Upper lobe of right lung (tissue), 1 donor: ENCODE results near the gene GXYLT2. TPM values are rescaled to one million over a fixed set of nuclear protein-coding genes. Genes with fewer than 3 reads are reported as not detected.
A peak's percentile ranks its signal among the peaks of the same experiment; 100 is the strongest.

Experiments
- ATAC-seq: fragments of 200-7000 bp; cut with Tn5 transposase; one replicate; pipeline ENCODE4 v1.9.1; 2020; ENCODE audit warnings: mild to moderate bottlenecking, moderate library complexity
- DNase-seq: peaks from one replicate; pipeline ENCODE4 v3.0.0-alpha.2; 2020
- H3K27ac ChIP-seq: fragments of 200-600 bp; one replicate; pipeline ENCODE4 v1.8.0; 2022
- H3K27me3 ChIP-seq: fragments of 200-600 bp; one replicate; pipeline ENCODE4 v1.8.0; 2022; ENCODE audit warnings: mild to moderate bottlenecking
- H3K36me3 ChIP-seq: fragments of 200-600 bp; one replicate; pipeline ENCODE4 v1.8.0; 2022
- H3K4me1 ChIP-seq: fragments of 200-600 bp; one replicate; pipeline ENCODE4 v1.8.0; 2022
- H3K4me3 ChIP-seq: fragments of 200-600 bp; one replicate; pipeline ENCODE4 v1.8.0; 2022; ENCODE audit warnings: mild to moderate bottlenecking
- H3K9me3 ChIP-seq: fragments of 200-600 bp; one replicate; pipeline ENCODE4 v1.8.0; 2022
- CTCF ChIP-seq: fragments of 200-600 bp; IDR thresholded peaks from one replicate; pipeline ENCODE4 v1.8.0; 2022; ENCODE audit warnings: antibody characterized with exemption
- intact Hi-C: fragments of 100-400 bp; cut with DNase I; formaldehyde crosslinking; loops from one replicate; pipeline ENCODE4 v1.11.0; 2022
- total RNA-seq: library from RNA; stranded (reverse); fragmentation: NEBNext Ultra II Directional; extraction: Animal tissue kit (Norgen Biotek cat#: 25700); gene quantifications from one replicate; pipeline ENCODE4 v1.2.1, GENCODE V29; 2021
- donor health status: DM: no; HTN: yes; CAD: no; lungs with severe emphysema.

Gene GXYLT2
- total RNA-seq, 1 donor from 2014 or later = 8.4 TPM

- intact Hi-C loops = no loop called here
- Histone ChIP-seq H3K4me3 (no peak overlapping the region), H3K27me3 (no peaks in the 10 kb centered on the region), H3K27ac (no peak overlapping the region), H3K9me3 (no peaks in the 10 kb centered on the region), H3K4me1 (no peaks in the 10 kb centered on the region), H3K36me3 (no peaks in the 10 kb centered on the region)
- DNase-seq = no peak
- no peak for TF ChIP-seq CTCF
- no peak for ATAC-seq
These were observed 25.3 kb upstream of the GXYLT2 start for GRCh38 chr3:72862314-72863090.

DNA sequence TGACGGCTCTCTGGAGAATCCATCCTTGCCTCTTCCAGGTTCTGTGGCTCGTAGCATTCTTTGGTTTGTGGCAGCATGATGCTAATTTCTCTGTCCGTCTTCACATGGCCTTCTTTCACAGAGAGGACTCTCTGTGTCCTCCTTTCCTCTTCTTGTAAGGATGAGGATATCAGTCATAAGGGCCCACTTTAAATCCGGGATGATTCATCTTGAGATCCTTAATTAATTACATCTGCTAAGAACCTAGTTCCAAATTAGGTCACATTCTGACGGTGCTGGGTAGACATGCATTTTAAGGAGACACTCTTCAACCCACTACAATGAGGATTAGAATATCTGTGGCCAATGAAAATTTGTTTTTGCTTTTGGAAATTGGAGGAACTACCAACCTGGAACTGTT, 15.7 kb upstream of the GXYLT2 start:
- no peak for TF ChIP-seq CTCF
- Histone ChIP-seq H3K27me3 (peaks cover 4% of the 10 kb centered on the region), H3K9me3 (no peaks in the 10 kb centered on the region), H3K27ac (no peak overlapping the region), H3K4me1 (no peaks in the 10 kb centered on the region), H3K36me3 (no peaks in the 10 kb centered on the region), H3K4me3 (no peak overlapping the region)
- ATAC-seq = no peak
- no peak for DNase-seq
- intact Hi-C loops = no loop called here

GRCh38 chr3:72887343-72887704, 522 bp upstream of the GXYLT2 start:
- peak overlapping the region; percentile 46 for H3K4me3 ChIP-seq
- ATAC-seq = no peak
- H3K36me3 ChIP-seq = no peaks in the 10 kb centered on the region
- no peak for DNase-seq
- peaks cover 7% of the 10 kb centered on the region for H3K4me1 ChIP-seq
- no peak overlapping the region for H3K27ac ChIP-seq
- intact Hi-C loops = no loop called here
- TF ChIP-seq CTCF = no peak
- no peaks in the 10 kb centered on the region for H3K9me3 ChIP-seq
- H3K27me3 ChIP-seq = peaks cover 5% of the 10 kb centered on the region

GRCh38 chr3:72888546-72889309, 882 bp downstream of the GXYLT2 start:
- H3K27ac ChIP-seq = peak overlapping the region; percentile 3
- no peaks in the 10 kb centered on the region for H3K9me3 ChIP-seq
- intact Hi-C loops = no loop called here
- no peak for TF ChIP-seq CTCF
- H3K4me1 ChIP-seq = peaks cover 7% of the 10 kb centered on the region
- ATAC-seq (no peak), DNase-seq (no peak)
- H3K36me3 ChIP-seq = no peaks in the 10 kb centered on the region
- H3K4me3 ChIP-seq = peak overlapping the region; percentile 41
- H3K27me3 ChIP-seq = peaks cover 5% of the 10 kb centered on the region

DNA sequence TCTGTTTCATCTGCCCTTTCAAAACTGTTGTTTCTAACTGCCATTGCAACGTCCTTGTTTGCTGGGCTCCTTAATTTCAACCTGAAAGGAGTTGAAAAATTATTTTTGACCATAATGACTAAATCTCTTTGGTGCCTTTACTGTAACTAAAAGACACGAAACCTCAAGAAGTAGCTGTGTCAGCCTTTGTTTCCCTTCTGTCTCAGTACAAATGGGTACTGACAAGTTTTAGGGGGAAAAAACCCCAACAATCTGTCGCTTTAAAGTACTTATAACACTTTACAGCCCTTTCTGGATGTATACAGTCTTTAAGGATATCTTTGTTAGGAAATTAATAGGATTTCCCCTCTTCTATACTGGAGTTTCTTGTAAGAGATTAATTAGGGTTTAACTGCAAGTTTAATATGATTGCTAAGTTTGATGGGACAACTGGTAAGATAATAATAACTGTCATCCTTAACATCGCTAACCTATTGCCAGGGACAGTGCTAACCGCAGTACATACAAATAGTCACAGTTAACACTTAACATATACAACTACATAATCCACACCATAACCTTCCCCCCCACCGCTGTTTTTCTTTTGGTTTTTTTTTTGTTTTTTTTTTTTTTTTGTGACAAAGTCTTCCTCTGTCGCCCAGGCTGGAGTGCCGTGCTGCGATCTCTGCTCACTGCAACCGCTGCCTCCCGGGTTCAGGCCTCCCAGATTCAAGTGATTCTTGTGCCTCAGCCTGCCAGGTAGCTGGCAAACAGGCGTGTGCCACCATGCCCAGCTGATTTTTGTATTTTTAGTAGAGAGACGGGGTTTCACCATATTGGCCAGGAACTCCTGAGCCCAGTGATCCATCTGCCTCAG, 1.7 kb downstream of the GXYLT2 start:
- intact Hi-C loops = no loop called here
- H3K27ac ChIP-seq = no peak overlapping the region
- no peak for TF ChIP-seq CTCF
- H3K27me3 ChIP-seq = peaks cover 5% of the 10 kb centered on the region
- DNase-seq (no peak), ATAC-seq (no peak)
- H3K4me1 ChIP-seq = peaks cover 7% of the 10 kb centered on the region
- no peaks in the 10 kb centered on the region for H3K36me3 ChIP-seq
- H3K4me3 ChIP-seq = peak overlapping the region; percentile 41
- H3K9me3 ChIP-seq = no peaks in the 10 kb centered on the region
